Stimulated activated CD4-positive, alpha-beta T cell treated with anti-CD3 and anti-CD28 coated beads, Interleukin-12 subunit alpha, Interleukin-12 subunit beta, amount 100 ng/mL, for 24 hours (primary cell): ENCODE results near the gene CD2.

ENCODE experiments used
- DNase-seq, 2 experiments: peaks; one replicate each; pipeline ENCODE4 v3.0.0-alpha.2; 2020; ENCODE audit warnings: low read depth in 2 of 2

CD2 gene, protein sequence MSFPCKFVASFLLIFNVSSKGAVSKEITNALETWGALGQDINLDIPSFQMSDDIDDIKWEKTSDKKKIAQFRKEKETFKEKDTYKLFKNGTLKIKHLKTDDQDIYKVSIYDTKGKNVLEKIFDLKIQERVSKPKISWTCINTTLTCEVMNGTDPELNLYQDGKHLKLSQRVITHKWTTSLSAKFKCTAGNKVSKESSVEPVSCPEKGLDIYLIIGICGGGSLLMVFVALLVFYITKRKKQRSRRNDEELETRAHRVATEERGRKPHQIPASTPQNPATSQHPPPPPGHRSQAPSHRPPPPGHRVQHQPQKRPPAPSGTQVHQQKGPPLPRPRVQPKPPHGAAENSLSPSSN

DNA sequence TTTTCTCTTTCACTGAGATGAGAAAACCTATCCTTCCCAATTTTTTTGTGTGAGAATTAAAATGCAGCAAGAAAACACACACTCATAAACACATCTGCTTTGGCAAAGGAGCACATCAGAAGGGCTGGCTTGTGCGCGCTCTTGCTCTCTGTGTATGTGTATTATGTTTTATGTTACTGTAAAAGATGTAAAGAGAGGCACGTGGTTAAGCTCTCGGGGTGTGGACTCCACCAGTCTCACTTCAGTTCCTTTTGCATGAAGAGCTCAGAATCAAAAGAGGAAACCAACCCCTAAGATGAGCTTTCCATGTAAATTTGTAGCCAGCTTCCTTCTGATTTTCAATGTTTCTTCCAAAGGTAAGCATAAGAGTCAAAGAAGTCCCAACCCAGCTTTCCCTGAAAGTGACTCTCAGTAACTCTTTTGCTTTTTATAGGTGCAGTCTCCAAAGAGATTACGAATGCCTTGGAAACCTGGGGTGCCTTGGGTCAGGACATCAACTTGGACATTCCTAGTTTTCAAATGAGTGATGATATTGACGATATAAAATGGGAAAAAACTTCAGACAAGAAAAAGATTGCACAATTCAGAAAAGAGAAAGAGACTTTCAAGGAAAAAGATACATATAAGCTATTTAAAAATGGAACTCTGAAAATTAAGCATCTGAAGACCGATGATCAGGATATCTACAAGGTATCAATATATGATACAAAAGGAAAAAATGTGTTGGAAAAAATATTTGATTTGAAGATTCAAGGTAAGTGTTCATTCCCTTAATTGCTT is at the start of gene CD2:
Gene CD2, plus strand, starts transcription at position 233 of the 780 bp plus-strand sequence. Its CDS starts 63 bp downstream, at position 296.
- no peak for DNase-seq

DNA sequence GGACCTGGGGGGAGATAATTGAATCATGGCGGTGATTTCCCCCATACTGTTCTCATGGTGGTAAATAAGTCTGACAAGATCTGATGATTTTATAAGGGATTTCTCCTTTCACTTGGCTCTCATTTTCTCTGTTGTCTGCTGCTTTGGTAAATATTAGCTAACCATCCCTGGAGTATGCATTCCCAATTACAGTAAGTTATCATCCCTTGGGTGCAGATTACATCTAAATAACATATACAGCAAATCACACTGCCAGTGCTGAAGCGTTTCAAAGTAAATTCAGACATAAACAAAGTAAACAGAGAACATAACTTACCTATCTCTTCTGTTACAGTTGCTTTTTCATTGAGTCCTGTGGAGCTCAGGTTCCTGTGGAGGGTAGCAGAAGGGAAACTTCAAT is 48.1 kb upstream of the CD2 start:
- no peak for DNase-seq

DNA sequence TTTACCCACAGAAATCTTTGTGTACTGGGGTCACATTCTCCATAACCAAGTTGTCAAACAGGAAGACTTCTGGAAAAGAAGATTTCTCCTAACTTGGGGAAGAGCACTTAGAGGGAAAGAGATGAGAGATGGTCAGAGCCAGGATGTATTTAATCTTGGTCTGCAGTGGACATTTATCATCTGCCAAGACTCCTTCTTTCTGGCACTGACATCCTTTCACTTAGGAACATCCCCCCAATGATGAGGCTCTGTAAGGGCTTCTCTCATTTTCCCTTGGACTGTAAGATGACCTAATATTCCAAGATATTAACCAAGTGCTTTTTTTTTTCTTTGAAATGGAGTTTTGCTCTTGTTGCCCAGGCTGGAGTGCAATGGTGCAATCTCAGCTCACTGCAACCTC is 47.4 kb upstream of the CD2 start:
- DNase-seq, result no peak

DNA sequence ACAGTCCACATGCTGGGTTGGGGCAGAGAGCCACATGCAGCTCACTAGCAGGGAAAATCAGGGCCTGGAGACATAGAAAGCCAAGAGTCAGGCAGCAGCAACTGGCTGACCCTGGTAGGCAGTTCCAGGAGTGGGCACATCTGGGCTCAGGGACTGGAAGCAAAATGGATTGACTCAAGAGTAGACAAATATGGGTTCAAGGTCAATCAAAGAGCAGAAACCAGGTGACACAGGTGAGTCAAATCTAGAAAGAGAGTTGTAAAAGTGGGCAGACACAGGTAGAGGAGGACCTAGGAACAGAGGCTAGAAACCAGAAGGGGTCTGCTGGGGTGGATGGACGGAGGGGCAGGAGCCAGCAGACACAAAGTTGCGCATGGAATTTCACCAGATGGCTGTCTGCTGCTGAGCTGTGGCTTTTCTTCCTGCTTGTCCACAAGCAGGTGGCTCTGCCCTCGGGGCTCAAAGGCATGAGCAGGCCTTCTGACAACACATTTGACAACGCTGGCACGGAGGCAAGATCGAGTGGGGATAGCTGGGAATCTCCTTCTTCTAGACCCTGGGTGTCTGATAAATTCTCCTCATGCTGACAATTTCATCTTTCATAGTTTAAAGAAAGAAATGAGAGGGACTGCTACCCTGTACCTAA is 45.9 kb upstream of the CD2 start:
- DNase-seq, result no peak

DNA sequence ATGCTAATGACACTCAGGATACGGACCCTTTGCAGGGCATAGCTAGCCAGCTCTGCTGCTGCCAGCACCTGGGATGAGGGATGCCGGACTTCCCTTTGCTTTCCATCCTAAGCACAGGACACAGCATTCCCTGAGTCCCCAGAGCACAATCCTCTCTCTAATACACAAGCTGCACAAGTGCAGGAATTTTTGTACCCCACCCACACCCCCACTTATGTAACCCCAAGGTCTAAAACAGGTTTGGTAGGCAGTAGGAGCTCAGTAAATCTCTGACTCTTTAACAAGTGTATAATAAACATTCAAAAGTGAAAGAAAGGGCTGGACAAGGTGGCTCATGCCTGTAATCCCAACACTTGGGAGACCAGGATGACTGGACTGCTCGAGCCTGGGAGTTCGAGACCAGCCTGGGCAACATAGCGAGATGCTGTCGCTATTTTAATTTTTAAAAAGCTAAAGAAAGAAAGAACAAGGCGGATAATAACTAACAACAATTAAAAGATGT is 44.5 kb upstream of the CD2 start:
- DNase-seq, result no peak

DNA sequence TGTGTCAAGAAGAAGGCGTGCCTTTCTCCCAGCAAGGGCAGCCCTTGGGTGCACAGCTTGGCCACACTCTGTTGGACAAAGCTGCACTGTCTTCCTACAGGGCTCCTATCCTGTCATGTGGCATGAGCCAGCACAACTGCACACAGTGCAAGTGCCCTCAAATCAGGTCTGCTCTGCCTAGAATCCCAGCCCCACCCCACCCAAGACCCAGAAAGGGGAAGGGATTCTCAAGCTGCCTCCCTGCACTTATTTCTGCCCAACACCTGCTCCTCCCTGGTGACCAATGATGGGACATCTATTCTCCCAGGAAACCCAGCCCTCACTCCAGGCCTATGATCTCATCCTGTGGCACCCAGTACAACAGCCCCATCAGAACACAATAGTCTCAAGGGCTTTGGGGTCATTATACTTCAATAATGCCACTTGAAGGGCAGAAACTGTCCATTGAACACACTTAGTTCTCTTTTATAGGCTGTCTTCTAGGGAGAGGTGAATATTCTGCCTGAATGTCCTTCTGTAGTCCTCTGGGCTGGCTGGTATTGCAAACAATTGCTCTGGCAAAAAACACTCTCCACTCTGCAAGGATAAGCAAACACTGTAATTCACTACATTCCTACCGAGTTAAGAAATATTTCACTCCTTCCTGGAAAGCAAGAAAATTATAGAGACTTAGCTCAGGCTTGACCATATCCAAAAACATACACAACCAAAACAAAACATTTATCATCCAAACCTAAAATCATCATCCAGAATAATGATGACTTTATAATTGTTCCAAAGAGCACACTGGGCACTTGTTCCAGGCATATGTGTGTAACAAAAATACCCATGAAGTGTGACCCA is 43.6 kb upstream of the CD2 start:
- DNase-seq, result no peak

DNA sequence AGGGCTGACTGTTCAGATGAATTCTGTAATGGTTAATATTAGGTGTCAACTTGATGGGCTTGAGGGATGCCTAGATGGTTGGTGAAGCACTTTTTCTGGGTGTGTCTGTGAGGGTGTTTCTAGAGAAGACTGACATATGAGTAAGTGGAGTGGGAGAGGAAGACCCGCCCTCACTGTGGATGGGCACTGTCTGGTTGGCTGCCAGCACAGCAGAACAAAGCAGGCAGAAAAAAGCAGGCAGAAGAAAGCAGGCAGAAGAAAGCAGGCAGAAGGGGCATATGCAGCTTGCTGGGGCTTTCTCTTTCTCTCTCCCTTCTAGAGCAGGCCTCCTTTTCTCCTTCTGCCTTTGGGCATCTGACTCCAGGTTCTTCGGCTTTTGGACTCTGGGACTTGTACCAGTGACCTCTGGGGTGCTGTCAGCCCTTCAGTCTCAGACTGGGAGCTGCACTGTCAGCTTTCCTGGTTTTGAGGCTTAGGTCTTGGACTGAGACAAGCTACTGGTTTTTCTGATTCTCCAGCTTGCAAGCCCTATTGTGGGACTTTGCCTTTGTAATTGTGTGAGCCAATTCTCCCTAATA is 42.9 kb upstream of the CD2 start:
- DNase-seq, result peak in 1 of 2 experiments; percentile 15

DNA sequence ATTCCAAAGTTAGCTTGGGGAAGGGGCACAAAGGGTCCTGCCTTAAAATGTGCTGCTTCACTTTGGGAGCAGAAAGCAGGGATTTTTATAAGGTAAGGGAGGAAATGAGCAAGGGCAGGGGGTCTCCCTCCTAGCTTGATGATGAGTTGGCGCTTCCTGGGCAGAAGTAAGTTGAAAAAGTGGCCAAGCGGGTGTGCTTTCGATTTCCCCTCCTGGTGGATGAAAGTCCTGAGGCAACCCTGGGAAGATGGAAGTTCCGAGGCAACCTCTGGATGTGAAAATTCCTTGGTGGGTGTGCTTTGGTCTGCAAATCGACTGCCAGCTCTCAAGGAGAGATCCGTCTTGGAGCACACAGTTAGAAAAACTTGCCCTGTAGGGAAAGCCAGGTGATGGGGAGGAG is 41.7 kb upstream of the CD2 start:
- DNase-seq, result no peak

DNA sequence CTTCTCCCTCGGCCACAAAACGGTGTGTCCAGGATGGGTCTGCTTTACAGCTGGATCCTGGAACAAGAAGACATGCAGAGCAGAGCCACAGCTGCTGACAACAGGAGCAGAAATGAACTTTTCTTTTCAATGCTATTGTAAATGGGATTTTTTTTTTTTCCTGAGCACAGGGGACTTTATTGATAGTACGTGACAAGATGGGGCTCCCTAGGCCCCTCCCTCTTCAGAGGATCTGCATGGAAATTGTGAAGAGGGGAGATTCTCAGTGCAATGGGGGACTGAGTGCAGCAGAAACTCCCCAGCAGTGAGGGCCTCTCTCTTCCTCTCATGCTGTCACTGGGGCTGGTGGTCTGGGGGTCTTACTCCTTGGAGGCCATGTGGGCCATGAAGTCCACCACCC is 40.8 kb upstream of the CD2 start:
- no peak for DNase-seq

DNA sequence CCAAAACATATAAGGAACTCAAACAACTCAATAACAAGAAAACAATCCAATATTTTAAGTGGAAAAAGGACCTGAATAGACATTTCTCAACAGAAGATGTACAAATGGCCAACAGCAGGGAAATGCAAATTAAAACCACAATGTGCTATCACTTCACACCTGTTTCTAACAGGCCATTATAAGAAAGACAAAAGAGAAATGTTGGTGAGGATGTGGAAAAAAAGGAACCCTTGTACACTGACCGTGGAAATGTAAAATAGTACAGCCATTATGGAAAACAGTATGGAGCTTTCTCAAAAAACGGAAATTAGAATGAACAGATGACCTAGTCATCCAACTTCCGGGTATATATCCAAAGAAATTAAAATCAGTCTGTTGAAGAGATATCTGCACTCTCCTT is 37.8 kb upstream of the CD2 start:
- no peak for DNase-seq

DNA sequence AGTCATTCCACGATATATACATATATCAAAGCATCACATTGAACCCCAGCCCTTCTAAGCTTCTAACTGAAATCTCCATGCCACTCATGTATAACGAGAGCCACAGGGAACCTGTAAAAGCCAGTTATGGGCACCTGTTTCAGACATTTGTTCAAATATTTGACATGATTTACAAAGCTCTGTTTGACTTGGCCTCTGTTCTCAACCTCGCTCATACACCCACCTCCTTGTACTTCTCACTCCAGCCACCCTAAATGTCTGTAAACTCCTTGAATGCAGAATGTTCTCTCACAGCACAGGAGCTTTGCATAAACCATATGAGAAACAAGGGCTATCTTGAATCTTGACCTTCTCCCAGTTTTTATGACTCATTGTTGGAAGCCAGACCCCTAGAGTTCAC is 36.9 kb upstream of the CD2 start:
- no peak for DNase-seq

DNA sequence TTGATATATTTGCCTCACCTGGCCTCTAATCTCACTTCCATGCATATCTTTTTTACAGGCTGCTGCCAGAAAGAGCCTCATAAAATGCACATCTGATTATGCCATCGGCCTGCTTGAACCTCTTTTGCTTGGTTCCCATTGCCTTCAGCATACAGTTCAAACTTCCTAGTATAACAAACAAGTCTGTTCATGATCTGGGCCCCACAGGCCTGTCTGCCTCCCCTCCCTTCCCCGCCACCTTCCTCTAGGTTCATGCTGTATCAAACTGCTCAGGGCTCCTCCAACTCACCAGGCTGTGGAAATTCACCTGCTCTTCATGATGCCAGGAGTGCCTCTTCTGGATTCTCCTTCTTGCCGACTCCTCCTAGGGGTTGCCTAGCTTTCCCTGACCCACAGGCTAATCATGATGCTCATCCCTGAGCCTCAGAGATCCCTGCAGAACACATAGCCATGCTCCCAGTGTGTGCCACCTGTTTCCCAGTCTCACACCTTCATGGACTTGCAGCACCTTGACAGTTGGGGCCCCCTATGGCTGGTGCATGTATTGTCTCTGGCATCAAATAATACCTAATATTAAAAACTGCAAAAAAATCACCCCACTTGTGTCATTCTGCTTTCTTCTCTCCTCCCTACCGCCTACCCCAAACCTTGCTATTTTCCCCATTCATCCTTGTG is 33.7 kb upstream of the CD2 start:
- no peak for DNase-seq

DNA sequence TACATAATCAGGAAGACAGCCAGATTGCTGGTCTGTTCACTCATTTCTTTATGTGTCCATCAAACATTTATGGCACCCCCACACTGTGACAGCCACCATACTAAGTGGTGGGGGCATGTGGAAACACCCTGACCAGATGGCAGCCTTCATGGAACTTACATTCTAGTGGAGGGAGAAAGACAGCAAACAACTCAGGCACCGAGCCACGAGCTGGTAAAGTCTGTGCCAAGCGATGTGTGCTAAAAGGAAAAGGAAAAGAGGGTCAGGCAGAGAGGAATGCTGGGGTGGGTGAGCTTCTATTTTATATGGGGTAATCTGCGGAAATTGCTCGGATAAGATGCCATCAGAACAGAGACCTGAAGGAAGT is 33.2 kb upstream of the CD2 start:
- DNase-seq, result no peak

DNA sequence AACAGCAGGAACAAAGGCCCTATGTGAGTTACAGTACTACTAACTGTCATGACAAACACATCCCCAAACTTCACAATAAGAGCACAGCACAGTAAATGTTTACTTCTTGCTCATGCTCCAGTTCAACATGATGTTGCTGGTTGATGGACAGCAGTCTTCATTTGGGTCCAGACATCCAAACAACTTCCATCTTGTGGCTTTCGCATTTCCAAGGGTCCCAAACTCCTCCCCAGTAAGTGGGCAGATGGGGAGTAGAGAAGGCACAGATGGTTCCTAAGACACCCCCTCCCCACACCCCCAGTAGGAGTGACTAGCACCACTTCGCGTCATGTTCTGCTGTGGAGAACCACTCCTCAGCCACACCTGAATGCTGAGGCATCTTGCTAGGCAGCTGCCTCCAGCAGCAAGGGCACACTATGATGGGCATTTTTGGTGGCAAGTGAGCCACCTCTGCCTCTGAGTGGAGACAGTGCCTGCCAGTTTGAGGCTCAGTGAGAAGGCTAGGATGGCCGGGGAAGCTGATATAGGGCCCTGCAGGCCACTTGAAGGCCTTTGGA is 32.7 kb upstream of the CD2 start:
- DNase-seq, result no peak

DNA sequence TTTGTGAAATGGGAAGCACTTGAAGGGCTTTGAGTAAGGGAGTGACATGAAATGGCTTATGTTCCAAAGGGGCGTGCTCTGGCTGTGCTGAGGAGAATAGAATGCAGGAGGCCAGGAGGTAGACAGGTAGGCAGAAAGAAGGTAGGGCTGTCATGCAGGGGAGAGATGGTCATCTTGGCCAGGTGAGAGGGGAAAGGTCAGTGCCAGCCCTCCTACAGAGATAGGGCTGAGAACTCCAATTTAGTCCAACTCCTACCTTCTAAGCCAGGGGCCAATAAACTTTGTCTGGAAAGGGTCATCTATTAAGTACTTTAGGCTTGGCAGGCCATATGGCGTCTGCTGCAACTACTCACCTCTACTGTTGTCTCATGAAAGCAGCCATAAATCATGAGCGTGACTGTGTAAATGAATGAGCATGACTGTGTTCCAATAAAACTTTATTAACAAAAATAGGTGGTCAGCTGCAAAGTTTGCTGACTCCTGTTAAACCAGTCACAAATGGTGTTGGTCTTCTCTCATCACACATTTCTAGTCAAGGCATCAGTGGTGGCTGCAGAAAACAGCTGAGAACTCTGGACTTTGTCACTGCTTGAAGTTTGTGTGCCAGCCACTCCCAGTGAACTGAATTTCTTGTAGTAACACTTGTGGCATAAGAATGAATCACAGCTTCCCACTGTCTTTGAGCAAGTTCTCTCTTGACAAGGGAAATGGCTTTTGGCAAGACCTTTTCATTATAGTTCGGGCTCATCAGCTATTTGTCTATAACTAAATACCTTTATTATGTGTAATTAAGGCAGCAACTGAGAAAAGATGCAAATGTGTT is 32.0 kb upstream of the CD2 start:
- no peak for DNase-seq

DNA sequence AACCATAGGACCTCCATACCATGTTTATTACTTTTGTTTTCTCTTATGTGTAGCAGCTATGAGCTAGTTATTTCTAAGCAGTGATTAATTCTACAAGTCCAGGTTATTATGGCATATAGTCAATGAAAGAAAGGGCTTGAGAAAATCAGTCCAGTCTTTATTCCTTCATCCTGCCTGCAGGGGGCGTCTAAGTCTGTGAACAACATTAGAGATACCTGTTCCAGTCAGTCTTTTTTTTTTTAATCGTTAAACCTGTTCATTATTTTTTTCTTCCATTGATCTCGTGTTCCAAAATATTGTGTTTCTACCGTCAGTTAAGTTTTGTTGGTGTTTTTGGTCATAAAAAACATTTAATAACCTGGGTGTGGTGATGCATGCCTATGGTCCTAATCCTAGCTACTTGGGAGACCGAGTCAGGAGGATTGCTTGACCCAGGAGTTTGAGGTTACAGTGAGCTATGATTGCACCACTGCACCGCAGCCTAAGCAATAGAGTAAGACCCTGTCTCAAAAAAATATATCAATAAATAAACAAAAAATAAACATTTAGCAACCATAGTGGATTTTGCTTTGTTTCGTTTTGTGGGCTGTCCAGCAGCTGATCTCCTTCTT is 29.4 kb upstream of the CD2 start:
- DNase-seq, result peak; percentile 60 to 76

DNA sequence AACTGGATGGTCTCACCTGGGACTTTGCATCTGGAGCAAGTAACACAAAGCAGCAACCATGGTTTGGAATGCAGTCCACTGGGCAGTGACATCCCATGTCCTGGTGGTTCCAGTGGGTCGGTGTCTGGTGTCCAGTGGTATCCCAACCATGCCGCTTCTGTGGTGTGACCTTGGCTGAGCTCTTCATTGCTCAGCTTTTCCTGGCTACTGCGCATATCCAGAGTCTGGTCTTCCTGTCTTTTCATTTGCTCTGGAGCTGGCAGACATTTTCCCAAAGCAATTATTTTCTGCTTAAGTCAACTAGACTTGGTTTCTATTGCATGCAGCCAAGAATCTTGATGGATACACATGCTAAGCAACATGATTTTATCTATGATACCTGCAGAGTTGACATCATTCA is 28.4 kb upstream of the CD2 start:
- DNase-seq, result no peak

DNA sequence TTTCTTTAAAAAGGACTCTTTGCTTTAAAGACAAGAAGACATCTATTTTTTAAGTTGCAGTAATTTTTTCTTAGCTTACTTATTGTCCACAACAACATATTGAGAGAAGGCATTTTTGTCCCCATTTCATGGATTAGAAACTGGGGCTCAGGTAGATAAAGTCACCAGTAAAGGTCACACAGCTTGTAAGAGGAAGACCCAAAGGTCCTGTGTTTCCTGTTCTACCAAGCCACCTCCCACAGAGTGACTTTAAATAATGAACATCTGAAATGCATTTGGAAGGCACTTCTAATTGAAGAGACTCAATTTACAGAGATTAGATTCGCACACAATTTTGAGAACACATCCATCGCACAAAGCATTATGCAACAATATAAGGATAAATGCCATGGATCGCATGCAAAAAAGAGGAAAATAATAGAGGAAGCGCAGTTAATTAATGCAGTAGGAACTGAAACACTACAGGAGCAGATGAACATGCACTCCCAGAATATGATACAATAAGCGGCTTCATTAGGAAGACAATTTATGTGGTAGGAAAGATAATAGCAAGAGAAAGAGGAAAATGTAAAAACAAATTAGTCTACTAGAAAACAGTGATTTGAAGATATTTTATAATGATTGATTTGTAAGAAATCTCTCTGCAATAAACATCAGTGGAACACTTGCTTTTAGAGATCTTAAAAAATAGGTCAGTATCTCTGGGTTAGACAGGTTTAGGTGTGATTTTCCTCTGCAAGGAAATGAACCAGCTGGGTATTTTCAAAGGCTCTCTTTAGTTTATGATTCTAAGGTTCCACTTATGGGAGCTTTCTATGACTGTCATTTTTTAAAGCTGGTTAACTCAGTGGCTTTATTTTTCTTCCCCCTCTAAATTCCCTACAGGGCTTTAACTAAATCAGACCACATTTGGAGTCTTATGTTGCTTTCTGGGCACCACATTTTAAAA is 27.1 kb upstream of the CD2 start:
- DNase-seq, result no peak
